Measurements from ENCODE around the gene HBS1L.

- no peak for TF ChIP-seq EP300 (conservative IDR thresholded peaks at IDR 0.05; ENCODE audit: poor library complexity, severe bottlenecking)
- TF ChIP-seq CTCF (IDR thresholded peaks at IDR 0.05; ENCODE audit: poor library complexity, severe bottlenecking) = no peak
- TF ChIP-seq SMC3 (conservative IDR thresholded peaks at IDR 0.05; ENCODE audit: poor library complexity) = no peak
- no peak for TF ChIP-seq TAF1 (IDR thresholded peaks at IDR 0.05; ENCODE audit: low read depth)
- no peak for TF ChIP-seq REST (IDR thresholded peaks at IDR 0.05; ENCODE audit: borderline replicate concordance)
- TF ChIP-seq POLR2AphosphoS5 (IDR thresholded peaks at IDR 0.05) = no peak
- TF ChIP-seq EZH2 (IDR thresholded peaks at IDR 0.05; ENCODE audit: borderline replicate concordance, insufficient read depth, low read length, poor library complexity, severe bottlenecking) = no peak
Observed at GRCh38 chr6:135018941-135019340, 35.7 kb downstream of the HBS1L start.
